HFFc6 (cell line): ENCODE data around the gene F10. TPM values are rescaled to one million over a fixed set of nuclear protein-coding genes. Genes with fewer than 3 reads are reported as not detected.

Source experiments
- DNase-seq: peaks from one replicate; pipeline ENCODE4 v3.0.0-alpha.2; 2018
- H3K27ac Mint-ChIP-seq: 2 replicates; pipeline ENCODE4 v1.8.0; 2020; ENCODE audit warnings: mild to moderate bottlenecking, mixed read lengths
- H3K27me3 Mint-ChIP-seq: 2 replicates; pipeline ENCODE4 v1.8.0; 2021; ENCODE audit warnings: mild to moderate bottlenecking, moderate library complexity, mixed read lengths; ENCODE audit not compliant: insufficient read depth
- H3K36me3 Mint-ChIP-seq: 2 replicates; pipeline ENCODE4 v1.8.0; 2021; ENCODE audit warnings: low read depth, mixed read lengths
- H3K4me1 Mint-ChIP-seq: 2 replicates; pipeline ENCODE4 v1.8.0; 2020; ENCODE audit warnings: low read depth, mixed read lengths
- H3K4me3 Mint-ChIP-seq: 2 replicates; pipeline ENCODE4 v1.8.0; 2020; ENCODE audit warnings: mild to moderate bottlenecking, moderate library complexity, mixed read lengths
- H3K9me3 Mint-ChIP-seq: 2 replicates; pipeline ENCODE4 v1.8.0; 2020; ENCODE audit warnings: mild to moderate bottlenecking, mixed read lengths
- CTCF ChIP-seq: fragments of 200-600 bp; sonication (generic); IDR thresholded peaks from 2 replicates; pipeline ENCODE4 v1.5.0; 2021; ENCODE audit warnings: antibody characterized with exemption, mild to moderate bottlenecking
- total RNA-seq, 6 experiments: library from RNA; stranded (reverse); fragmentation: NEBNext Ultra II Directional; extraction: Animal tissue kit (Norgen Biotek cat#: 25700); gene quantifications; 2 replicates in 1 of 6; 3 replicates in 5 of 6; pipeline ENCODE4 v1.2.3, GENCODE V29; 2021

F10 gene
- total RNA-seq, 6 experiments from 2014 or later = 10.2 to 21.3 (median 10.8) TPM

DNA sequence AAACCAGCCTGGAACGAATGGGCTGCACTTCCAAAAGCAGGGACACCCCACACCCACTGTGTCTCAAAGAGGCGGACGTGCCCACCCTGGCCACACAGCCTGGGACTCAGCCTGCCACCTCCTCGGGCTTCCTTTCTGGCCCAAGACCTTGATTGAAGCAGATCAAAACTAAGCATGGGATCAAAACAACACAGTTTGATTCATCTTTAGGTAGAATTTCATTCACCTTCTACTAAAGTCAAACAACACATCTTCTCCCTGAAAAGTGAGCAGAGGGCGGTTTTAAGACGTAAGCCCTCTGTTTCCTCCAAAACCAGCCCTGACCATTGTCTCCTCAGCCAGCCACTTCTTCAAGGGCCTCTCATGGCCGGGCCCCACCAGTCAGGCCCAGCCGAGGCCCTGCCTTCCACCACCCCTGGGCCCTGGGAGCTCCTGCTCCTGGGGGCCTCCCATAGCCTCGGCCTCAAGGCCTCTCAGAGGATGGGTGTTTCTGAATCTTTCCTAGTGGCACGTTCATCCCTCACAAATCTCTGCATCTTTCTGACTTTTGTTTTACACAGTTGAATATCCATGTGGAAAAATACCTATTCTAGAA, 6.3 kb upstream of the F10 start:
- Mint-ChIP-seq H3K27me3 (peaks cover 21% of the 10 kb centered on the region), H3K4me3 (no peak overlapping the region), H3K27ac (no peak overlapping the region), H3K9me3 (no peaks in the 10 kb centered on the region), H3K4me1 (peaks cover 6% of the 10 kb centered on the region), H3K36me3 (no peaks in the 10 kb centered on the region)
- no peak for TF ChIP-seq CTCF
- DNase-seq = no peak

- TF ChIP-seq CTCF = no peak
- Mint-ChIP-seq H3K9me3 (no peaks in the 10 kb centered on the region), H3K4me3 (no peak overlapping the region), H3K27ac (no peak overlapping the region), H3K36me3 (no peaks in the 10 kb centered on the region), H3K4me1 (peaks cover 9% of the 10 kb centered on the region), H3K27me3 (peaks cover 21% of the 10 kb centered on the region)
- DNase-seq = no peak
These were observed 5.7 kb upstream of the F10 start for GRCh38 chr13:113116871-113117271.

GRCh38 chr13:113117335-113117872, 5.2 kb upstream of the F10 start:
- Mint-ChIP-seq H3K36me3 (no peaks in the 10 kb centered on the region), H3K9me3 (no peaks in the 10 kb centered on the region), H3K27me3 (peaks cover 21% of the 10 kb centered on the region), H3K27ac (no peak overlapping the region), H3K4me3 (no peak overlapping the region), H3K4me1 (peaks cover 14% of the 10 kb centered on the region)
- DNase-seq = no peak
- no peak for TF ChIP-seq CTCF

GRCh38 chr13:113117911-113118260, 4.7 kb upstream of the F10 start:
- no peaks in the 10 kb centered on the region for H3K36me3 Mint-ChIP-seq
- H3K27ac Mint-ChIP-seq = no peak overlapping the region
- no peak for DNase-seq
- peaks cover 19% of the 10 kb centered on the region for H3K4me1 Mint-ChIP-seq
- H3K27me3 Mint-ChIP-seq = peaks cover 21% of the 10 kb centered on the region
- no peaks in the 10 kb centered on the region for H3K9me3 Mint-ChIP-seq
- no peak for TF ChIP-seq CTCF
- no peak overlapping the region for H3K4me3 Mint-ChIP-seq

- Mint-ChIP-seq H3K27me3 (peaks cover 21% of the 10 kb centered on the region), H3K36me3 (no peaks in the 10 kb centered on the region), H3K4me1 (peaks cover 24% of the 10 kb centered on the region), H3K27ac (no peak overlapping the region), H3K9me3 (no peaks in the 10 kb centered on the region), H3K4me3 (no peak overlapping the region)
- TF ChIP-seq CTCF = no peak
- DNase-seq = no peak
These were observed 4.2 kb upstream of the F10 start for GRCh38 chr13:113118261-113119021.
